Effector memory CD4-positive, alpha-beta T cell (primary cell): ENCODE results near the gene CD3G.

Experiments
- DNase-seq, 3 donors: peaks; one replicate each; pipeline ENCODE4 v3.0.0-alpha.2; 2020
- H3K27ac ChIP-seq: 2 replicates; pipeline ENCODE4 v1.7.0; 2013; ENCODE audit warnings: mild to moderate bottlenecking, low read length, moderate library complexity; ENCODE audit not compliant: insufficient read depth, poor library complexity, severe bottlenecking
- H3K27me3 ChIP-seq: replicated peaks from 2 replicates; pipeline ENCODE4 v1.7.0; 2013; ENCODE audit warnings: mild to moderate bottlenecking, low read length; ENCODE audit not compliant: insufficient read depth, control insufficient read depth, poor library complexity, severe bottlenecking
- H3K36me3 ChIP-seq: 2 replicates; pipeline ENCODE4 v1.7.0; 2013; ENCODE audit warnings: mild to moderate bottlenecking, low read length, moderate library complexity; ENCODE audit not compliant: control insufficient read depth, insufficient read depth
- H3K4me1 ChIP-seq: 2 replicates; pipeline ENCODE4 v1.7.0; 2013; ENCODE audit warnings: low read length, mild to moderate bottlenecking; ENCODE audit not compliant: control insufficient read depth, insufficient read depth, poor library complexity, severe bottlenecking
- H3K4me3 ChIP-seq: 2 replicates; pipeline ENCODE4 v1.7.0; 2013; ENCODE audit warnings: low read length, low read depth, mild to moderate bottlenecking; ENCODE audit not compliant: insufficient read depth, poor library complexity, severe bottlenecking
- H3K9me3 ChIP-seq: 2 replicates; pipeline ENCODE4 v1.7.0; 2013; ENCODE audit warnings: mild to moderate bottlenecking, low read length, moderate library complexity; ENCODE audit not compliant: control insufficient read depth

CD3G gene

GRCh38 chr11:118373263-118373662 lies 29.1 kb downstream of the CD3G start:
- H3K36me3 ChIP-seq = peaks cover 96% of the 10 kb centered on the region
- no peak overlapping the region for H3K4me3 ChIP-seq
- H3K27me3 ChIP-seq = no peaks in the 10 kb centered on the region
- no peaks in the 10 kb centered on the region for H3K9me3 ChIP-seq
- no peak overlapping the region for H3K27ac ChIP-seq
- no peak for DNase-seq
- no peaks in the 10 kb centered on the region for H3K4me1 ChIP-seq

- H3K27ac ChIP-seq = no peak overlapping the region
- no peak overlapping the region for H3K4me3 ChIP-seq
- H3K27me3 ChIP-seq = no peaks in the 10 kb centered on the region
- DNase-seq = no peak
- no peaks in the 10 kb centered on the region for H3K9me3 ChIP-seq
- peaks cover 96% of the 10 kb centered on the region for H3K36me3 ChIP-seq
- H3K4me1 ChIP-seq = no peaks in the 10 kb centered on the region
Measured at GRCh38 chr11:118373871-118374270, 29.7 kb downstream of the CD3G start.

GRCh38 chr11:118374729-118375128 lies 30.6 kb downstream of the CD3G start:
- Histone ChIP-seq H3K4me3 (no peak overlapping the region), H3K36me3 (peaks cover 95% of the 10 kb centered on the region), H3K9me3 (no peaks in the 10 kb centered on the region), H3K27ac (no peak overlapping the region), H3K27me3 (no peaks in the 10 kb centered on the region), H3K4me1 (no peaks in the 10 kb centered on the region)
- no peak for DNase-seq

GRCh38 chr11:118375978-118376377 lies 31.8 kb downstream of the CD3G start:
- H3K4me1 ChIP-seq = no peaks in the 10 kb centered on the region
- no peak overlapping the region for H3K4me3 ChIP-seq
- H3K27me3 ChIP-seq = no peaks in the 10 kb centered on the region
- H3K9me3 ChIP-seq = no peaks in the 10 kb centered on the region
- no peak overlapping the region for H3K27ac ChIP-seq
- H3K36me3 ChIP-seq = peaks cover 95% of the 10 kb centered on the region
- no peak for DNase-seq

GRCh38 chr11:118379497-118379896 lies 35.4 kb downstream of the CD3G start:
- no peaks in the 10 kb centered on the region for H3K4me1 ChIP-seq
- peaks cover 94% of the 10 kb centered on the region for H3K36me3 ChIP-seq
- no peaks in the 10 kb centered on the region for H3K9me3 ChIP-seq
- H3K4me3 ChIP-seq = no peak overlapping the region
- H3K27ac ChIP-seq = no peak overlapping the region
- H3K27me3 ChIP-seq = no peaks in the 10 kb centered on the region
- no peak for DNase-seq

- Histone ChIP-seq H3K9me3 (no peaks in the 10 kb centered on the region), H3K4me3 (no peak overlapping the region), H3K36me3 (peaks cover 94% of the 10 kb centered on the region), H3K27ac (no peak overlapping the region), H3K27me3 (no peaks in the 10 kb centered on the region), H3K4me1 (no peaks in the 10 kb centered on the region)
- DNase-seq = no peak
Measured at GRCh38 chr11:118380571-118380970, 36.4 kb downstream of the CD3G start.

- no peak overlapping the region for H3K4me3 ChIP-seq
- H3K27ac ChIP-seq = no peak overlapping the region
- H3K36me3 ChIP-seq = peaks cover 98% of the 10 kb centered on the region
- DNase-seq = no peak
- no peaks in the 10 kb centered on the region for H3K4me1 ChIP-seq
- H3K9me3 ChIP-seq = no peaks in the 10 kb centered on the region
- no peaks in the 10 kb centered on the region for H3K27me3 ChIP-seq
Measured at GRCh38 chr11:118382954-118383353, 38.8 kb downstream of the CD3G start.

GRCh38 chr11:118383657-118384056 lies 39.5 kb downstream of the CD3G start:
- Histone ChIP-seq H3K27me3 (no peaks in the 10 kb centered on the region), H3K9me3 (no peaks in the 10 kb centered on the region), H3K27ac (no peak overlapping the region), H3K4me1 (no peaks in the 10 kb centered on the region), H3K36me3 (peaks cover 97% of the 10 kb centered on the region), H3K4me3 (no peak overlapping the region)
- no peak for DNase-seq

GRCh38 chr11:118396097-118396501 lies 52.0 kb downstream of the CD3G start:
- Histone ChIP-seq H3K4me1 (peaks cover 10% of the 10 kb centered on the region), H3K27me3 (no peaks in the 10 kb centered on the region), H3K9me3 (no peaks in the 10 kb centered on the region), H3K27ac (peak overlapping the region; percentile 54), H3K36me3 (peaks cover 42% of the 10 kb centered on the region), H3K4me3 (no peak overlapping the region)
- DNase-seq = no peak

- Histone ChIP-seq H3K27me3 (no peaks in the 10 kb centered on the region), H3K9me3 (no peaks in the 10 kb centered on the region), H3K27ac (peak overlapping the region; percentile 90), H3K4me3 (no peak overlapping the region), H3K36me3 (peaks cover 34% of the 10 kb centered on the region), H3K4me1 (peaks cover 10% of the 10 kb centered on the region)
- no peak for DNase-seq
Measured at GRCh38 chr11:118397448-118397847, 53.3 kb downstream of the CD3G start.
